Natural killer cell (primary cell): ENCODE data around the gene LYRM4. TPM values are rescaled to one million over a fixed set of nuclear protein-coding genes. Genes with fewer than 3 reads are reported as not detected.

Source experiments
- ATAC-seq, 3 donors: fragments of 150-1000 bp in 2 of 3; fragments of 200-7000 bp in 1 of 3; cut with Tn5 transposase; 1 replicate in 1 of 3; 2 replicates in 2 of 3; pipeline ENCODE4 v1.10.0; 2021; ENCODE audit warnings: mild to moderate bottlenecking in 2 of 3, moderate library complexity in 2 of 3
- DNase-seq, 2 donors: peaks; one replicate each; pipeline versions ENCODE4 v3.0.0 to v3.0.0-alpha.2; 2013 to 2021; ENCODE audit warnings: mixed read lengths in 1 of 2
- H3K27ac ChIP-seq: one replicate; pipeline ENCODE4 v1.5.1; 2013; ENCODE audit warnings: mild to moderate bottlenecking, low read length
- H3K27me3 ChIP-seq: one replicate; pipeline ENCODE4 v1.6.1; 2013; ENCODE audit warnings: low read length; ENCODE audit not compliant: control insufficient read depth, insufficient read depth
- H3K36me3 ChIP-seq: one replicate; pipeline ENCODE4 v1.6.1; 2013; ENCODE audit warnings: low read length; ENCODE audit not compliant: control insufficient read depth, insufficient read depth
- H3K4me1 ChIP-seq: one replicate; pipeline ENCODE4 v1.6.1; 2013; ENCODE audit warnings: low read length; ENCODE audit not compliant: control insufficient read depth, insufficient read depth
- H3K4me3 ChIP-seq: one replicate; pipeline ENCODE4 v1.5.1; 2013; ENCODE audit warnings: low read length
- H3K9me3 ChIP-seq: one replicate; pipeline ENCODE4 v1.6.1; 2013; ENCODE audit warnings: low read length; ENCODE audit not compliant: control insufficient read depth, insufficient read depth
- H3K27ac Mint-ChIP-seq, 2 donors: one replicate each; pipeline ENCODE4 v1.8.0; 2022; ENCODE audit warnings: mild to moderate bottlenecking in 2 of 2, mixed read lengths in 2 of 2, moderate library complexity in 1 of 2
- H3K27me3 Mint-ChIP-seq, 2 donors: one replicate each; pipeline ENCODE4 v1.8.0; 2022; ENCODE audit warnings: low read depth in 2 of 2, mixed read lengths in 2 of 2
- H3K36me3 Mint-ChIP-seq: one replicate; pipeline ENCODE4 v1.8.0; 2022; ENCODE audit warnings: mixed read lengths
- H3K4me1 Mint-ChIP-seq, 2 donors: one replicate each; pipeline ENCODE4 v1.8.0; 2022; ENCODE audit warnings: mixed read lengths in 2 of 2
- H3K4me3 Mint-ChIP-seq: one replicate; pipeline ENCODE4 v1.8.0; 2022; ENCODE audit warnings: mild to moderate bottlenecking, moderate library complexity, mixed read lengths
- H3K9me3 Mint-ChIP-seq, 2 donors: one replicate each; pipeline ENCODE4 v1.8.0; 2022; ENCODE audit warnings: mixed read lengths in 2 of 2
- CTCF ChIP-seq: fragments of 200-600 bp; IDR thresholded peaks from one replicate; pipeline ENCODE4 v1.8.0; 2022; ENCODE audit warnings: antibody characterized with exemption
- WGBS: methylation state at CpG from one replicate; pipeline ENCODE4 v1.1.7; 2013; ENCODE audit warnings: missing lambda C conversion rate; ENCODE audit not compliant: insufficient coverage; 5-methylcytosine and 5-hydroxymethylcytosine counted together
- intact Hi-C: fragments of 100-400 bp; cut with micrococcal nuclease; formaldehyde crosslinking; loops from one replicate; pipeline ENCODE4 v1.14.2; 2022
- total RNA-seq, 4 donors: library from RNA; stranded (reverse); fragments of 120-200 nt in 1 of 4; gene quantifications; one replicate each; pipeline versions ENCODE4 v1.2.3 to v1.2.4, GENCODE V29; 2013 to 2022

The LYRM4 gene
- total RNA-seq, 3 donors from 2014 or later (not counting 1 experiment from before 2014, with no cell fraction given): 9.1 to 11.4 (median 11.1) TPM

GRCh38 chr6:5206920-5207561 lies 53.7 kb downstream of the LYRM4 start:
- H3K9me3 ChIP-seq: no peaks in the 10 kb centered on the region
- no peaks in the 10 kb centered on the region for H3K4me1 ChIP-seq
- Mint-ChIP-seq H3K36me3 (no peaks in the 10 kb centered on the region), H3K27me3 (no peaks in the 10 kb centered on the region), H3K4me3 (no peak overlapping the region), H3K4me1 (peaks cover 0 to 5% of the 10 kb centered on the region in 2 donors), H3K9me3 (no peaks in the 10 kb centered on the region), H3K27ac (no peak overlapping the region)
- no peaks in the 10 kb centered on the region for H3K27me3 ChIP-seq
- no peaks in the 10 kb centered on the region for H3K36me3 ChIP-seq
- DNase-seq (no peak), ATAC-seq (no peak)
- no peak overlapping the region for H3K27ac ChIP-seq
- TF ChIP-seq CTCF: no peak
- 94% methylated on average over 3 of the region's 6 CpGs for WGBS
- H3K4me3 ChIP-seq: no peak overlapping the region
- intact Hi-C loops: no loop called here

- no peaks in the 10 kb centered on the region for H3K4me1 ChIP-seq
- Mint-ChIP-seq H3K36me3 (no peaks in the 10 kb centered on the region), H3K27ac (no peak overlapping the region), H3K4me1 (peaks cover 0 to 5% of the 10 kb centered on the region in 2 donors), H3K9me3 (no peaks in the 10 kb centered on the region), H3K4me3 (no peak overlapping the region), H3K27me3 (no peaks in the 10 kb centered on the region)
- H3K27me3 ChIP-seq: no peaks in the 10 kb centered on the region
- ATAC-seq (no peak), DNase-seq (no peak)
- intact Hi-C loops: no loop called here
- WGBS: 72% methylated on average over 6 of the region's 7 CpGs
- TF ChIP-seq CTCF: no peak
- H3K4me3 ChIP-seq: no peak overlapping the region
- no peaks in the 10 kb centered on the region for H3K36me3 ChIP-seq
- H3K9me3 ChIP-seq: no peaks in the 10 kb centered on the region
- no peak overlapping the region for H3K27ac ChIP-seq
Observed at GRCh38 chr6:5205877-5206850, 54.6 kb downstream of the LYRM4 start.

- H3K27ac Mint-ChIP-seq: no peak overlapping the region
- no peak for TF ChIP-seq CTCF
- H3K27me3 ChIP-seq: no peaks in the 10 kb centered on the region
- no peaks in the 10 kb centered on the region for H3K36me3 ChIP-seq
- H3K4me3 ChIP-seq: no peak overlapping the region
- H3K36me3 Mint-ChIP-seq: no peaks in the 10 kb centered on the region
- H3K27ac ChIP-seq: no peak overlapping the region
- H3K9me3 Mint-ChIP-seq: no peaks in the 10 kb centered on the region
- 92% methylated on average over 6 of the region's 6 CpGs for WGBS
- H3K4me1 ChIP-seq: no peaks in the 10 kb centered on the region
- no peaks in the 10 kb centered on the region for H3K27me3 Mint-ChIP-seq
- DNase-seq (no peak), ATAC-seq (no peak)
- no peaks in the 10 kb centered on the region for H3K9me3 ChIP-seq
- H3K4me1 Mint-ChIP-seq: peaks cover 0 to 5% of the 10 kb centered on the region in 2 donors
- intact Hi-C loops: no loop called here
- no peak overlapping the region for H3K4me3 Mint-ChIP-seq
Observed at GRCh38 chr6:5205035-5205507, 55.7 kb downstream of the LYRM4 start.
